Stimulated activated naive CD8-positive, alpha-beta T cell treated with anti-CD3 and anti-CD28 coated beads, Interleukin-15, Interleukin-2, amounts not matched to agents 100 ng/mL and 50 ng/mL, for 24 hours (primary cell): ENCODE measurements around the gene CD209.
"Not testable (repeated sequence)": the region's sequence is repeated elsewhere in the genome, so short reads cannot be mapped to it uniquely, and the experiment has no call there.

Experiments used
- H3K27ac Mint-ChIP-seq: one replicate; pipeline ENCODE4 v1.8.0; 2021; ENCODE audit warnings: mild to moderate bottlenecking, mixed read lengths
- H3K27me3 Mint-ChIP-seq: one replicate; pipeline ENCODE4 v1.8.0; 2021; ENCODE audit warnings: mixed read lengths
- H3K36me3 Mint-ChIP-seq: one replicate; pipeline ENCODE4 v1.8.0; 2021; ENCODE audit warnings: low read depth, mixed read lengths
- H3K4me1 Mint-ChIP-seq: one replicate; pipeline ENCODE4 v1.8.0; 2021; ENCODE audit warnings: low read depth, mixed read lengths
- H3K4me3 Mint-ChIP-seq: one replicate; pipeline ENCODE4 v1.8.0; 2021; ENCODE audit warnings: mild to moderate bottlenecking, mixed read lengths
- H3K9me3 Mint-ChIP-seq: one replicate; pipeline ENCODE4 v1.8.0; 2021; ENCODE audit warnings: mixed read lengths

The CD209 gene, protein sequence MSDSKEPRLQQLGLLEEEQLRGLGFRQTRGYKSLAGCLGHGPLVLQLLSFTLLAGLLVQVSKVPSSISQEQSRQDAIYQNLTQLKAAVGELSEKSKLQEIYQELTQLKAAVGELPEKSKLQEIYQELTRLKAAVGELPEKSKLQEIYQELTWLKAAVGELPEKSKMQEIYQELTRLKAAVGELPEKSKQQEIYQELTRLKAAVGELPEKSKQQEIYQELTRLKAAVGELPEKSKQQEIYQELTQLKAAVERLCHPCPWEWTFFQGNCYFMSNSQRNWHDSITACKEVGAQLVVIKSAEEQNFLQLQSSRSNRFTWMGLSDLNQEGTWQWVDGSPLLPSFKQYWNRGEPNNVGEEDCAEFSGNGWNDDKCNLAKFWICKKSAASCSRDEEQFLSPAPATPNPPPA

DNA sequence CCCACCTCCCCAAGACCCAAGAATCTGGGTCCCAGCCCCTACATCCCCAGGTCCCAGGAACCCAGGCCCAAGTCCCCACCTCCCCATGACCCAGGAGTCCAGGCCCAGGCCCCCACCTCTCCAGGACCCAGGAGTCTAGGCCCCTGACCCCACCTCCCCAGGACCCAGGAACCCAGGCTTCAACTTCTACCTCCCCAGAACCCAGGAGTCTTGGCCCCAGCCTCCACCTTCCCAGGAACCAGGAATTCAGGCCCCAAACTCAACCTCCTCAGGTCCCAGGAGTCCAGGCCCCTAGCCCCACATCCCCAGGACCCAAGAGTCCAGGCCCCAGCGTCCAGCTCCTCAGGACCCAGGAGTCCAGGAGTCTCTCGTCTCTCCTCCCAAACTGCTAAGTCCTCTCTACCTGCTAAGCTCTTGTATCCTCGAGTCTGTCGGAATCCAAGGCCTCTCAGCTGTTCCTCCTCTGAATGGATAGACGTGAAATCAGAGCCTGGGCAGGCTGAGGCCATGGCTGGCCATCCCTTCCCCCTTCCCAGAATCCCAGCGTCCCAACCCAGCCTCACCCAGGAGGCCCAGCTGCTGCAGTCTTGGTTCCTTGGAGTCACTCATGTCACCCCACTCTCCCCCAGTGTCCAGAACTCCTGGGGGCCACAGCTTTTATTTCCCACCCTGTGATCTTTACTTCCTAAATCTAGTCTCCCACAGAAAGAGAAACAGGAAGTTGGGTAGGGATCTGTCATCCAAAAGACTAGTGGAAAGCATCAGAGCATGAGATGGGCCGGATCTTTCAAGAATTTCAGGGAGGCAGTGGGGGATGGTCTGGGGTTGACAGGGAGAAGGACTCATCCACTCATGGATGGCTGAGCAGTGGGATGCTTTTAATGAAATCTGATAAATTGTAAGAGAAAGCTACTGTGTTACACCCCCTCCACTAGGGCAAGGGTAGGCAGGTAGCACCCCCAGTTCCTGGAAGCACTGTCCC is at the start of gene CD209:
Gene CD209 (minus strand): TSS at position 632 of the 982 bp plus-strand sequence. CDS start 23 bp downstream, at position 609.
- peaks cover 46% of the 10 kb centered on the region for H3K4me1 Mint-ChIP-seq
- no peak within 1 kb of the TSS for H3K4me3 Mint-ChIP-seq
- H3K9me3 Mint-ChIP-seq: peaks cover 18% of the 10 kb centered on the region
- H3K27ac Mint-ChIP-seq: no peak within 1 kb of the TSS
- peaks cover 8% of the 10 kb centered on the region for H3K36me3 Mint-ChIP-seq
- H3K27me3 Mint-ChIP-seq: peaks cover 25% of the 10 kb centered on the region

GRCh38 chr19:7795555-7796161 is 48.3 kb upstream of the CD209 start:
- H3K4me1 Mint-ChIP-seq: peaks cover 8% of the 10 kb centered on the region
- no peak overlapping the region for H3K4me3 Mint-ChIP-seq
- peaks cover 26% of the 10 kb centered on the region for H3K27me3 Mint-ChIP-seq
- no peaks in the 10 kb centered on the region for H3K36me3 Mint-ChIP-seq
- no peak overlapping the region for H3K27ac Mint-ChIP-seq
- no peaks in the 10 kb centered on the region for H3K9me3 Mint-ChIP-seq

GRCh38 chr19:7793493-7793892 is 46.2 kb upstream of the CD209 start:
- Mint-ChIP-seq H3K4me1 (peaks cover 7% of the 10 kb centered on the region), H3K36me3 (no peaks in the 10 kb centered on the region), H3K4me3 (no peak overlapping the region), H3K27ac (no peak overlapping the region), H3K9me3 (no peaks in the 10 kb centered on the region), H3K27me3 (peaks cover 26% of the 10 kb centered on the region)

- H3K27me3 Mint-ChIP-seq: peaks cover 27% of the 10 kb centered on the region
- H3K4me1 Mint-ChIP-seq, H3K4me3 Mint-ChIP-seq, H3K9me3 Mint-ChIP-seq, H3K36me3 Mint-ChIP-seq, H3K27ac Mint-ChIP-seq: not testable (repeated sequence)
Measured at GRCh38 chr19:7792701-7793100, 45.4 kb upstream of the CD209 start.

- Mint-ChIP-seq H3K27me3 (peaks cover 26% of the 10 kb centered on the region), H3K4me1 (peaks cover 7% of the 10 kb centered on the region), H3K4me3 (no peak overlapping the region), H3K9me3 (no peaks in the 10 kb centered on the region), H3K27ac (no peak overlapping the region), H3K36me3 (no peaks in the 10 kb centered on the region)
Measured at GRCh38 chr19:7792281-7792680, 44.9 kb upstream of the CD209 start.

GRCh38 chr19:7790416-7790815 is 43.1 kb upstream of the CD209 start:
- peaks cover 35% of the 10 kb centered on the region for H3K27me3 Mint-ChIP-seq
- H3K4me3 Mint-ChIP-seq: no peak overlapping the region
- no peaks in the 10 kb centered on the region for H3K36me3 Mint-ChIP-seq
- H3K4me1 Mint-ChIP-seq: peaks cover 7% of the 10 kb centered on the region
- no peaks in the 10 kb centered on the region for H3K9me3 Mint-ChIP-seq
- H3K27ac Mint-ChIP-seq: no peak overlapping the region

DNA sequence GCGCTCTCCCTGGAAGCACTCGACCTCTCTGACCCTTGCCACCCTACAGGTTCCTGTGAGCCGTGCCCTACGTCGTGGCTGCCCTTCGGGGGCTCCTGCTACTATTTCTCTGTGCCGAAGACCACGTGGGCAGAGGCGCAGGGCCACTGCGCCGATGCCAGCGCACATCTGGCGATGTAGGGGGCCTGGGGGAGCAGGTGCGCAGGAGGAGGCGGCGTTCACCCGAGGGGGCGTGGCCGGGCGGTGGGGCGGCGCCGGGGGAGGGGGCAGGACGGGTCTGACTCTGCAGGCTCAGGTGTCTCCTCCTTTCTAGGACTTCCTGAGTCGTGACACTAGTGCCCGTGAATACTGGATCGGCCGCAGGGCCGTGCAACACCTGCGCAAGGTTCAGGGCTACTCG is 42.1 kb upstream of the CD209 start:
- no peaks in the 10 kb centered on the region for H3K36me3 Mint-ChIP-seq
- peaks cover 42% of the 10 kb centered on the region for H3K27me3 Mint-ChIP-seq
- H3K27ac Mint-ChIP-seq: no peak overlapping the region
- H3K4me3 Mint-ChIP-seq: no peak overlapping the region
- no peaks in the 10 kb centered on the region for H3K9me3 Mint-ChIP-seq
- peaks cover 7% of the 10 kb centered on the region for H3K4me1 Mint-ChIP-seq

GRCh38 chr19:7788933-7789323 is 41.6 kb upstream of the CD209 start:
- Mint-ChIP-seq H3K27ac (no peak overlapping the region), H3K4me3 (no peak overlapping the region), H3K27me3 (peaks cover 42% of the 10 kb centered on the region), H3K36me3 (no peaks in the 10 kb centered on the region), H3K4me1 (peaks cover 7% of the 10 kb centered on the region), H3K9me3 (no peaks in the 10 kb centered on the region)

- H3K4me3 Mint-ChIP-seq: no peak overlapping the region
- no peaks in the 10 kb centered on the region for H3K9me3 Mint-ChIP-seq
- peaks cover 47% of the 10 kb centered on the region for H3K27me3 Mint-ChIP-seq
- H3K36me3 Mint-ChIP-seq: no peaks in the 10 kb centered on the region
- peaks cover 7% of the 10 kb centered on the region for H3K4me1 Mint-ChIP-seq
- H3K27ac Mint-ChIP-seq: no peak overlapping the region
Measured at GRCh38 chr19:7788178-7788932, 41.0 kb upstream of the CD209 start.

DNA sequence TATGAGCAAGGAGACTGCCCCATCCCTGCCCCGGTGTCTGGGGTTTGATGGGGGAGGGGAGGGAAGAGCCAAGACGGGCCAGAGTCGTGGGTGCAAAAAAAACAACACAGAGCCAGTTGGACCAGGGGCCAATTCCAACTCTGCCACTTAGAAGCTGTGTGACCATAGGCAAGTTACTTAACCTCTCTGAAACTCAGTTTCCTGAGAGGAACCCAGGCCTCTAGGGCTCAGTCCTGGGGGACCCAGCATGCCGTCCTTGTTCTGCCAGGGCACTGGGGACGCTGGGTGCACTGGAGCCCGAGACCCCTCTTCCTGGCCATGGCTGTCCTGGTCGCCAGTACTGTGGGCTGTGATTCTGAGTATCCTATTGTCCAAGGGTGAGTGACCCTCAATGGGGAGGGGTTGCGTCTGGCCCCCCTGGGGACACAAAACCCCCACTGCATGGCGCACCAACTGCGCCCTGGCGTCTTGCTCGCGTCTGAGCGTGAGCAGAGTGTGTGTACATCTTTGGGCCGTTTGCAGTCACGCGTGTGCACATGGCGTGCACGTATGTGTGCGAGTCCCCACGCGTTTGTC is 40.4 kb upstream of the CD209 start:
- Mint-ChIP-seq H3K4me3 (no peak overlapping the region), H3K4me1 (peaks cover 7% of the 10 kb centered on the region), H3K36me3 (no peaks in the 10 kb centered on the region), H3K9me3 (no peaks in the 10 kb centered on the region), H3K27me3 (peaks cover 51% of the 10 kb centered on the region), H3K27ac (no peak overlapping the region)

GRCh38 chr19:7787141-7787540 is 39.8 kb upstream of the CD209 start:
- peaks cover 7% of the 10 kb centered on the region for H3K4me1 Mint-ChIP-seq
- no peak overlapping the region for H3K27ac Mint-ChIP-seq
- no peaks in the 10 kb centered on the region for H3K36me3 Mint-ChIP-seq
- no peak overlapping the region for H3K4me3 Mint-ChIP-seq
- peaks cover 54% of the 10 kb centered on the region for H3K27me3 Mint-ChIP-seq
- no peaks in the 10 kb centered on the region for H3K9me3 Mint-ChIP-seq

- Mint-ChIP-seq H3K4me3 (no peak overlapping the region), H3K36me3 (no peaks in the 10 kb centered on the region), H3K9me3 (no peaks in the 10 kb centered on the region), H3K27ac (no peak overlapping the region), H3K4me1 (peaks cover 7% of the 10 kb centered on the region), H3K27me3 (peaks cover 66% of the 10 kb centered on the region)
Measured at GRCh38 chr19:7784856-7785255, 37.5 kb upstream of the CD209 start.

DNA sequence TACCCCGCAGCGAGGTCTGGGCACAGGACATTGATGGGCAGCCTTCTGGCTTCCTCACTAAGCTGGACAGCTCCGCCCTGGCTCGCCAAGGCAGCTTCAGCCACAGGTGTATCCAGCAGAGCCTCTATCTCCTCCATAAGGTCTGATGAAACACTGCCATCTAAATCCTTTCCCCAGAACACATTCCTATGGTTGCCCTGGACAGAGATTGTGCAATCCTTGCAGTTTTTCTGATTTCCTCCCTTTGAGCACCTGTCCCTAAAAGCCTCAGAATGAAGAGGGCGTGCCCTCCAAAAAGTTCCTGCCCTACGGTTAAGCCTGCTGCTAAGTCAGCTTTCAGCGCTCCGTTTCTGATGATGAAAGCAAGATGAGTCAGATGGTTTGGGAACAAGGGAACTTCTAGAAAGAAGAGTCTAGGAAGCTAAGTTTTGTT is 36.7 kb upstream of the CD209 start:
- H3K4me1 Mint-ChIP-seq: peaks cover 2% of the 10 kb centered on the region
- H3K27me3 Mint-ChIP-seq: peaks cover 62% of the 10 kb centered on the region
- H3K9me3 Mint-ChIP-seq: no peaks in the 10 kb centered on the region
- H3K4me3 Mint-ChIP-seq: no peak overlapping the region
- H3K36me3 Mint-ChIP-seq: no peaks in the 10 kb centered on the region
- H3K27ac Mint-ChIP-seq: no peak overlapping the region

DNA sequence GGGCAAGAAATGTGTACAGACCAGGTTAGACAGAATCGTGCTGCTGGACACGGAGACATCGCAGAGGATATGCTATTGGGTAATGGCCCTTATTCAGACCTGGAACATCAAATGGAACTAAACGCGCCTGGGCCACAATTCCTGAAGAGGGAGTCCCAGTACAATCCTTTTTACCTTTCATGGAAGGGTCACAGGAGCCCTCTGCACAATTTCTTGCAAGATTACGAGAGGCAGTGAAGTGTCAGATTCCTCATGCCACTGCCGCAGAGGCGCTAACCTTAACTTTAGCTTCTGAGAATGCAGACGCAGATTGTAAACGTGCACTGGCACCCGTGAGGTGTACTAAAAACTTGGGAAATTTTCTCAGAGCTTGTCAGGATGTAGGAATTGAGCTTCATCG is 33.8 kb upstream of the CD209 start:
- peaks cover 51% of the 10 kb centered on the region for H3K27me3 Mint-ChIP-seq
- no peak overlapping the region for H3K4me3 Mint-ChIP-seq
- no peak overlapping the region for H3K27ac Mint-ChIP-seq
- H3K36me3 Mint-ChIP-seq: no peaks in the 10 kb centered on the region
- H3K9me3 Mint-ChIP-seq: no peaks in the 10 kb centered on the region
- H3K4me1 Mint-ChIP-seq: no peaks in the 10 kb centered on the region
